GM19239 (cell line): Measurements from ENCODE around the gene HLA-DOA.

Experiments
- DNase-seq: peaks from one replicate; pipeline ENCODE4 v3.0.0; 2011; ENCODE audit warnings: low spot score; ENCODE audit not compliant: insufficient read length
- FAIRE-seq: peaks from 2 replicates; lab custom pipeline; 2011; peaks lifted over from hg19 to GRCh38; lab: Jason Lieb, UNC

HLA-DOA gene

DNA sequence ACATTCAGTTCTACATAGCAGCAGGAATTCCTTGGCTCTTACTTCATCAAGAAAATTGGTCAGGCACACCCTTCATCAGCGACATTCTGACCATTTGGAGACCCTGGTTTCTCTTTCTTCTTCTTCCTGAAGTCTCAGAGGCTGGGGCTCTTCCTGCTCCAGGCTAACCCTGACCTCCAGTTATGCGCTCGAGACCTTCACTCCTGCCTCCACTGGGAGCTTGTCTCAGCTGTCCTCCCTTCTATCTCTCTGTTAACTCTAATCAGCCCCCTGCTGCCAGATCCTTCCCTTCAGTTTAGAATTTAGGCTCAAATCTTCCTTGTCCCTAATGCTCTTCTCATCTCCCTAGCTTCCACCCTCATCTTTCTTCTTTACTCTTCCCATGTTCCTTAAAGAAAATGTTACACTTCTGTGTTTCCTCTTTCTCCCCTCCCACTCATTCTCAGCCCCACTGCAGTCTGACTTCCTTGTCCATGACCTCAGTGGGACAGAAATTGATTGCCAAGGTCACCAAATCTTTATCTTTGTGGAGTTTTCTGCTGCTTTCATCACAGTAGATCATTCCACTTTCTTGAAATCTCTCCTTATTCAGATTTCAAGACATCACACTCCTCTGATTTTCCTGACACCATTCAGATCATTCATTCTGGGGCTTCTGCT, 8.4 kb upstream of the HLA-DOA start:
- DNase-seq: no peak
- peak; percentile 92 for FAIRE-seq

DNA sequence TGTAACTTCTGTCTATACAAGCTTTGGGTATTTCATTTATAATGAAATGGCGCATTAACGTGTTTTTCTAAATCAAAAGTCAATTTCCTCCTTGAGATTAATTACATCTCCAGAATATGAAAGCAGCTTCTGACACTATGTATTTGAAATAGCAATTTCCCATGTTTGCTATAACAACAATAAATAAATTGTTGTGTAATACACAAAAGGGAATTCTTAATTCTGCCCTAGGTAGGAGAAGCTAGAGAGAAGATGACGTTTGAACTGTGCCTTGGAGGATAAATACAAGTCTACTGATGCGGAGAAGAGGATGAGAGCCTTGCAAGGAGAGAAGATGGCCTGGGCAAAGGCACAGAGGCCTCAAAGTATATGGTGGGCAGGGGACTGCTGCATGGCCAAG, 7.6 kb upstream of the HLA-DOA start:
- DNase-seq (no peak), FAIRE-seq (peak; percentile 61)

DNA sequence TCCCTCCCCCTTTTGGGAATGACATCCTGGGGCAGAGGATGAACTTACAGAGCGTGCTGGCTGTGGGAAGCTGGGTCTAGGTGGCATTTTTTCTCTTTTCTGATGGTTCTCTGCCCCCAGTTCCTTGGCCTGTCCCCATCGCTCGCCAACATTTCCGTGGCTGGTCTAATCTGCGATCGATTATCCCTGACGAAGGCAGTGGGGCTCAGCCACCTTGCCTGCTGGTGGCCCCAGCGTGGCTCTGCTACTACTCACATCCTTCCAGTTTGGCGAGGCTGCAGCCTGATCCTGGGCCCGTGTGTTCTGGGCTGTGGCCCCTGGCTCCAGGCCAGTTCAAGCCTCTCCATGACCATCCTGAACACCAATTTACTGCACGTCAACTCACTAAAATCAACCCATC, 6.4 kb upstream of the HLA-DOA start:
- peak; percentile 45 for FAIRE-seq
- DNase-seq: no peak

DNA sequence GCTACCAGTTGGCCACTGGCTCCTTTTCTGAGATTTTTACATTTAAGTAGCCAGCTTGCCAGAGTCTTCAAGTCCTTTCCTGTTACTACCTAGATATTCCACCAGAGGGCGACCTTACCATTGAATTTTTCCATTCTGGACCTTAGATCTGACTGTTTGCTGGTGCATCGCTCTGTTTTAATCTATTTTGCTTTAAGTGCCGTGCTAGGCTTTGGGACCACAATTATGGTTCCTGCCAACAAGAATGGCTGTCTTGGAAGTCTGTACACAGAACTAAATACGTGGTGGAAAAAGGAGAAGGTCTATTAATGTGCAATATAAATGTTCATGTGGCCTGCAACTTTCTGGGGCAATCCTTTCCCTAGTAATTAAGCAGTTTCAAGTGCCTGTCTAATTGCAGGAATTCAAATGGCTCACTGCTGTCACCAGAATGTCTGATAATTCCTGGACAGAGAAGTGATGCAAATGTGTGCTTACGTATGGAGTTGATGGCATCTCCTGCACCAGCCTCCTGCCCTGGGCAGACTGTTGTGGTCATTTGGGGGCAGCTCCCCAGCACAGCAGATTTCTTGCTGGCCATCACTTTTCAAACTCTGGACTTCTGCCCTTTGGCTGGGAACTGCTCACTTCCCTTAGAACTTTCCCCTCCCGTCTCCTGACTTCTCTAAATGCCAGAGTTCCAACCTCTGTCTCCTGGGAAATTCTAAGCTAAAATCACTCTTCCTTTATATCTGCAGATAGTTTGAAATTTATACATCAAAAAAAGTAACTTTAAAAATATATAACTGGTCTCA, 5.6 kb upstream of the HLA-DOA start:
- FAIRE-seq (peak; percentile 100), DNase-seq (no peak)

DNA sequence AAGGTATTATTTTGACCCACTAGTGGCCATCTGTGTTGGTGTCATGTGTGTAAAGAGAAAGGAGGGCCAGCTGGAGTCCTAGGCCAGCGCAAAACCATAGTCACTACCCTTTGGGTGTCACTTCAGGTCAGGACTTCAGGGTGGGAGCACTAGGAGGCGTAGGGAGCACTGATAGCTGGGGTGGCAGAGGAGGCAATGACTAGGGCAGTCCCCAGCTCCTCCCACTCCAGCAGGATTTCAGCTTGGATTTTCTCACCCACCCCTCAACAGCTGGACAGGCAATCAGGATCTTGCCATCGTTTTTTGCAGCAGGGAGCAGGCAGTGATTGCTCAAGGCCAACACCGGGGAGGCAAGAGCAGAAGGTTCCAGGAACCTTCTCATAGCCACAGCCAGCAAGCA, 4.2 kb upstream of the HLA-DOA start:
- DNase-seq (no peak), FAIRE-seq (no peak)

DNA sequence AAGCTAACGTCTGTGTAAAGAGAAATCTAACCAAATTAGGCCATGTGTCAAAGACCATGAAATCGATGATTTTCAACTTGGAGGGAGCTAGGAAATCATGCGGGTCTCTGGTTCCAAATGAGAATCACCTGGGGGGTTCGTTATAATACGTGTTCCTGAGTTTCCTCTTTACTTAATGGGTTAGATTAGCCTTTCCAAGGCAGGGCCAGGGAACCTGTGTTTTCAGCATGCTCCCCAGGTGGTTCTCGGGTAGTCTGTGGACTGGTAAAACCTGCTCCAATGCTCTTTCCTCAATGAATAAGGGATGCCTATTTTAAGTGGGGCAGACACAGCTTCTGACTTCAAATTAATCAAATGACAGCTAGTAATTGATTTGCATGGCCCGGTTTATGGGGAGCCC, 965 bp upstream of the HLA-DOA start:
- DNase-seq (no peak), FAIRE-seq (peak; percentile 69)

DNA sequence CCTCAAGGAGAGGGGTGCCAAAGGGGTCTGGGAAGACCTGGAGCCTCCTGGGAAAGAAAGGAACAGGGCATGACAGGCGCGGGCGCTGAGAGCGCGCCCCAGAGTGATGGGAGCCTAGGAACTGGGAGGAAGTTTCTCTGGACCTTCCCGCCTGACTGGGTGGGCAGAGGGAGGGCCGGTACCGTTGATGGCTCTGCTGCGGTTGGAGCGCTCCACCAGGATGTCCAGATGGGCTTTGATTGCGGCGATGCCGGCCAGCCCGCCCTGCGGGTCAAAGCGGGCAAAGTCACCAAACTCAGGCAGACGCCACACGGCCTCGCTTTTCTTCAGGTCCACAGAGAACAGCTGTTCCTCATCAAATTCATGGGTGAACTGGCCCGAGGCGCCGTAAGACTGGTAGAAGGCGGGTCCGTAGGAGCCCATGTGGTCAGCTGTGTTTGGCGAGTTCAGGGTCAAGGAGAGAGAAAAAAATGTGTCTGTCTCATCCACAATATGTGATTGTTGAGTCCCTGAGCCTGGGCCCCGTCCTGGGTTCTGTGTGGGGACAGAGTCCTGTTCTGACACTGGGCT, 1.5 kb downstream of the HLA-DOA start:
- FAIRE-seq: no peak

DNA sequence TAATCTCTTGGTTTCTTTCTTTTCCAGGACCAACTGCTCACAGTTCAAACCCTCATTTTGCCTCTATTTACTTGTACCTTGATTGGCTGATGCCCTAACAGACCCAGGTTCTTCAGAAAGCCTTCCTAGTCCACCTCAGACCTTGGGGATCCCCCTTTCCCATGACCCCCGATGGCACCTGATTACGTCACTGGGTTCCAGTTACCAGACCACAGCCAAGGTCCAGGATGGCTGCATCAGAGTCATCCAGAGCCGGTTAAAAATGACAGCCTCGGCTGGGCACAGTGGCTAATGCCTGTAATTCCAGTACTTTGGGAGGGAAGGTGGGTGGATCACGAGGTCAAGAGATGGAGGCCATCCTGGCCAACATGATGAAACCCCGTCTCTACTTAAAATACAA, 4.5 kb downstream of the HLA-DOA start:
- FAIRE-seq (no peak), DNase-seq (no peak)

More for the DNA sequence above, 1.5 kb downstream of the HLA-DOA start:
- no peak for DNase-seq

DNA sequence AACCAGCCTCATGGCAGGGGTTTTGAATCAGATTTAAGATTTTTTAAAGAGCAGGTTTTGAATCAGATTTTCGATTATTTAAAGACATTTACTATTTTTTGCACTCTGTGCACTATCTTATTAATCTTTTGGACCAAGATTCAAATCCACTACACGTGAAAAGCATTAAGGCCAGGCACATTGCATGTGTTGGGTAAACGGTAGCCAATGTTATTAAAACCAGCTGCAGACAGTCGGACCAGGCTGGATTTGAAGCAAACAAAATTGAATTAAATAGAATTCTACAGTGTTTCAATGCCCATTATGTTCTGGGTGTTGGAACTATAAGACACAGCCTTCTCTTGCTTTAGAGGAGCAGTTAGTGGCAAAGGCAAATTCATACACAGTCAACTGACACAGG, 7.7 kb downstream of the HLA-DOA start:
- FAIRE-seq (no peak), DNase-seq (no peak)

DNA sequence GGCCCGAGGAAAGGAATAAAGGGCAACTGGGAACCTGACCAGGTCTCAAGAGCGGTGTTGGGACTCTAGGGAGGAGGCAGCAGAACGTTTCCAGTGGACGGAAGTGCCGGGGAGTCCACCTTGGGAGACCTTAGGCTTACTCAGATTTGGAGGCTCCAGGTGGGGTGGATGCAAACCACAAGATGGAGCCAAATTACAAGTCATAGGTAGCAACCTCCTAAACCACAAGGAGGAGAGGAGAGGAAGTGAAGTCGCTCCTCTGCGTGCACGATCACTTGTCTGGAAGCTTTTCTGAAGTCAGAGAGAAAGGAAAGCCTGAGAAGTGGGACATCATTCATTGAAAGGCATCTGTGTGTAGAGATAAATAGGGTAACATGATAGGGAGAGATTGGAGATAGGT, 9.3 kb downstream of the HLA-DOA start:
- no peak for DNase-seq
- FAIRE-seq: peak; percentile 68

DNA sequence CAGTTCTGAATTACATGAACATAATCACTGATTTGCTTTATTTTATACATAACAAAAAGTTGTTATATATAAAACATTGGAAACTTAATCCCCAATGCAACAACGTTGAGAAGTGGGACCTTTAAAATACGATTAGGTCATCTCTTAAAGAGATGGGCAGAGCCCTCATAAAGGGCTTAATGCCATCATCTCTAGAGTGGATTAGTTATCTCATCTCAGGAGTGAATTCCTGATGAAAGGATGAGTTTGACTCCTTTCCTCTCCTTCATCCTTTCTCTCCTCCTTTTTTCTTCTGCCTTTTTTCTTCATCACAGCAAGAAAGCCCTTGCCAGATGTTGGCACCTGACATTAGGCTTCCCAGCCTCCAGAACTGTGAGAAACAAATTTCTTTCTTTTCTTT, 13.9 kb downstream of the HLA-DOA start:
- no peak for FAIRE-seq
- no peak for DNase-seq

DNA sequence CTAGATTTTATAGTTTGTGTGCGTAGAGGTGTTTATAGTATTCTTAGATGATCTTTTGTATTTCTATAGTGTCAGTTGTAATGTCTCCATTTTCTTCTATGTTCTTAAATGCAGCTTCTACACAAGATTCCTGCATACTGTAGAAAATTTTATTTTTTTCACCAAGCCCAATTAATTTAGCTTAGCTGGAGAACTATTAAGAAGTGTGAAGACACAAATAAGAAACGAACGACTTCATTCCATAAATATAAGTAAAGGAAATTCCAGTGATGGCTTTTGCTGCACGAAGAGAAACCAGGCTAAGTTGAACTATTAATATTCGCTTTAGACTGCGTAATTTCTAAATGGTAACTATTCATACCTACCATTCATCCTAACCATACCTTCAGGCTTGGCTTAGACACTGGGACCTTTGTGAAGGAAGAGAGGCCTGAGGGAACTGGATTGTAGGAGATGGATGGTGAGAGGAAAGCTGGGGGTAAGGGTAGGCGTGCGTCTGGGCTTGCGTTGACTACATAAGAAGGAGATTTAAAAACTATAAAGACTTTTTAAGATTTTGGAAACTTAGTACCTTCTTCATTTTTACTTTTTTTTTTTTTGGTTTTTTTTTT, 15.9 kb downstream of the HLA-DOA start:
- FAIRE-seq (no peak), DNase-seq (no peak)

DNA sequence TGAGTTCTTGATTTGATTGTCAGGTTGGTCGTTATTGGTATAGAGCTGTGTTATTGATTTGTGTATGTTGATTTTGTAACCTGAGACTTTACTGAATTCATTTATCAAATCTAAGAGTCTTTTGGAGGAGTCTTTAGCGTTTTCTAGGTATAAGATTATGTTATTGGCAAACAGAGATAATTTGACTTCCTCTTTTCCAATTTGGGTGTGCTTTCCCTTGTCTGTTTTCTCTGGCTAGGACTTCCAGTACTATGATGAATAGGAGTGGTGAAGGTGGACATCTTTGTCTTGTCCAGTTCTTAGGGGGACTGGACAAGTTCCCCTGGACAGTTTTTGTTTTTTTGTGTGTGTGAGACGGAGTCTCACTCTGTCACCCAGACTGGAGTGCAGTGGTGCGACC, 17.4 kb downstream of the HLA-DOA start:
- no peak for DNase-seq
- no peak for FAIRE-seq

DNA sequence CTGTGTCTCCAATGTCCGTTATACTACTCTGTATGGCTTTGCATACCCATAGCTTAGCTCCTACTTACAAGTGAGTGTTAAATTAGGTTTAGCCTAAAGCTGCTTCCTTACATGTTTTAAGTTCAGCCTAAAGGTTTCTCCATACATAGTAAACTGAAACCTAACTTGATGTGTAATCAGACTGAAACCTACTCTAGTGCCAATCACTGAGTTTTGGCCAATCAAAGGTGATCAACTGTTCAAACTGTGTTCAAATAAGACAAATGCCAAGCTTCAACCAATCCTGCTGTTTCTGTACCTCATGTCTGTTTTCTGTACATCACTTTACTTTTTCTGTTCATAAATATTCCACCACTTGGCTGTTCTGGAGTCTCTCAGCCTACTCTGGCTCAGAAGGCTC, 20.0 kb downstream of the HLA-DOA start:
- no peak for DNase-seq
- no peak for FAIRE-seq

DNA sequence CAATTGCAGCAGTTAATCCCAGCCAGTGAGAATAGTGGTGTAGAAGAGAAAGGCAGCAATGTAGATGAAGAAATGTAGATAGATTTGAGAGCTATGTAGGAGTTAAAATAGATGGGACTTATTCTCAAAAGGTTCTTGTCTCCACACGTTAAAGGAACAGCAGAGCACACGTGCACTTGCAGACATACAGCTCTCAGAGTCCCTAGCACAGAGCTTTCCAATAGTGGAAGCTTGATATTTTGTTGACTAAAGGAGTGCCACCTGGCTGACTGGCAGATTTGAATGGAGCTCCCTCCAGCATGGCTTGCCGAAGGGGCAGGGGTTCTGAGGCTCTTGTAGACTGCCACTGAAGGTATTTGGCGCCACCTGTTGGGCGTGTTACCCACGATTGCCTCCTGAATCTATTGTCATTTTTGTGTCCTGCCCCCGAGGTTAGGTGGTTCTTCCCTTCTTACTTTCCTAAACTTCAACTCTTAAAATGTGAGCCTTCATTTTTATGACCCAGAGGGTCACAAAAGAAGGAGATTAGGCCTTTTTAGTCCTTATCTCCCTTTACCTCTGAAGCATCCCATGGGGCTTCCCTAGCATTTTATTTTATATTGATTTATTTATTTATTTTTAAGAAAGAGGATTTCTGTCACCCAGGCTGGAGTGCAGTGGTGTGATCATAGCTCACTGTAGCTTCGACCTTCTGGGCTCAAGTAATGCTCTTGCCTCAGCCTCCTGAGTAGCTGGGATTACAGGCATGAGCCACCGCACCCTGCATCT, 24.6 kb downstream of the HLA-DOA start:
- DNase-seq (no peak), FAIRE-seq (peak; percentile 88)

DNA sequence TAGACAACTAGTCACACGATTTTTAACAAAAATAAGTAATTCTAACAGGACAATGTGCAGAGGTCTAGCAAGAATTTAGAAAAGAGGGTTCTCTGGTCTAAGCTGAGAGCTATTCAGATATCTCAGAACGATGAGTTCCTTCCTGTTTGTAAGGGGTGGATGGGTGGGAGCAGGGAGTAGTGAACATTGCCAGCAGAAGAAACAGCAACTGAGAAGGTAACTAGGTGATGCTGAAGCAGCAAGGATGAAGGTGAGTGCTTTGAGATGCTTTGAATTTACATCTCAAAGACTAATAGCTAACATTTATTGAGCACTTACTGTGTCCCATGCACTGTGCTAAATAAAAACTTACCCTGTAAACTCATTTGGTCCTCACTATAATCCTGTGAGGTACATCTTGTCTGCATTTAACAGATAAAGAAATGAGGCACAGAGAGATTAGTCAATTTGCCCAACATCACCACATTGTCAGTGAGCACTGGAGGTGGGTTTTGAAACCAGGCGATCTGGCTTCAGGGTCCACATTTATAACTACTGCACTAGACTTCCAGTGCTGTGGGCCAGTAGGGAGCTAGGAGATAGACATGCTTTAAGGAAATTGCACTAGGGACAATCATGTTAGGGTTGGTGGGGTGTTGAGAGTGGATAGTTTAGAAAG, 25.3 kb downstream of the HLA-DOA start:
- DNase-seq (no peak), FAIRE-seq (peak; percentile 51)

DNA sequence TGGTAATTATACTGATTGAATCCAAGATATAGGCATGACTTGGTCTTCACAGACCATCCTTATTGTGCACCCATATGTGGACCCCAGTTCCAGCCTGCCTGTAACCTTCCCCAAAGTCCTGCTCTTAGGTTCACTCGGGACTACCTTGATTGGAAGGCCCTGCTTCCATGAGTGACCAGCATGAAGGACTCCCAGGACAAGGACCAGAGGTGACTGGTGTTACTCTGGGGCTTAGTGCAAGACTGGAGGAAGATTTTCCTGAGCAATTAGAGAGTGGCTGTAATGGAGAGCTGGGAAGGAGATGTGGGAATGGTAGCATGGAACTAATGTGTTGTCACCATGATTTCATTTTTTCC, 25.9 kb downstream of the HLA-DOA start:
- DNase-seq (no peak), FAIRE-seq (no peak)

DNA sequence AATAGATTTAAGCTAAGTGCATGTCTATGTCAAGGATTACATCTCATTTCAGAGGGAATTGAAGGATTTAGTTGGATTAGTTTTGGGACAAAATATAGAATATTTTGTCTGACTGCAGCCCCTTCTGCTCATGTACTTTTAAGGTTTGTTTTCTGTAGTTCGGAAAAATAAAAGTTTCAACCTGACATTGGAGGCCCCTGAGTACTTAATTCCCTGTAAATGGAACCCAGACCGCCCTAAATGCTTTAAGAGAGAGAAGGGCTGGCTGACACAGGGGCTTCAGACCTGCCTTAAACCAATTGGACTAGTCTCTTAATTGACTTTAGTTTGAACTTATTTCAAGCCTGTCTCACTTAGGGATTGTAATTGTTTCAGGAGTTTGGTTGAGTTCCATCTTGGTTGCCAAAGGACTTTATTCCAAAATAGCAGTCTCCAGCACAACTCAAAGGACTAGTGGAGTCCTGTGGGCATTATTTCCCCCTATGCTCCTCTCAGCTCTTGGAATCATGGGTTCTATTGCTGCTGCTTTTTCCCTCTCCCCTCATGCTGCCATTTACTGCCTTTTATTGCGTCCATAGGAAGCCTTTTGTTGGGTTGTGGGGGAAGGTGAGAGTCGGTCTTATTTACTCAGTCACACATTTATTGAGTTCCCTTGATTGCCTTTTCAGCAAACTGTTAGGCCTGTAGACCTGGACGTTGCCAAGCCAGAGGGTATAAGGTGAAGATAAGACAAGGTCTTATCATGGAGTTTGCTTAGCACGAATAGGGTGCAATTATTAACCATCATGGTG, 26.5 kb downstream of the HLA-DOA start:
- FAIRE-seq: no peak
- DNase-seq: no peak

DNA sequence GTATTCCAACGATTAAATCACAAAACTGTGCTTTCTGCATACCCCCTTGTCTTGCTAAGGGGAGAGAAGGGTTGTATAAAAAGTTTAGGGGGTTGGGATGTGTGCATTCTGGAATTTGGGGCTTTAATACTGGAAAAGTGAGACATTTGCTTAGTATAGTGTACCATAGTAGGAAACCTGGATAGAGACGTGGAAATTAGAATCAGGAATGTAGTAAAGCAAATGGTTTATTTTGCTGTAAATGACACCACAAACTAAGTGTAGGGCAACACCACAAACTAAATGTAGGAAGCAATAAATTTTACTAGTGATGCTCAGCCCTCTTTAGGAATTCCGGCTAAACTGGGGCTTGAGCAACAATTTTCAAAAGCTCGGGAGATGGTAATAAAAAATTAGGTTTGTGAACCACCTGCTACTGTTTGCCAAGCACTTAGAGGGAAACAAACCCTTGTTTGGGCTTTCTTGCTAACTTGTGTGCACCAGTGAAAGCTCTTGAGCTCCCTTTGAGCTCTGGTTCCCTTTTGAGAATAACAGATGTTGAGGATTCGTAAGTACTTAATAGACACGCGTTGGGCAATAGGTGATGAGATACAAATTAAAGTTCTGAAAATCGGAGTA, 27.2 kb downstream of the HLA-DOA start:
- FAIRE-seq: no peak
- DNase-seq: no peak
